NT2/D1 (cell line): ENCODE results near the gene CDK5RAP1.
A peak's percentile ranks its signal among the peaks of the same experiment; 100 is the strongest.

Experiments used
- DNase-seq: peaks from one replicate; pipeline ENCODE4 v3.0.0-alpha.2; 2011; ENCODE audit warnings: low read depth, low spot score
- H3K27me3 ChIP-seq: 2 replicates; pipeline ENCODE4 v1.6.0; 2011; ENCODE audit warnings: mild to moderate bottlenecking; ENCODE audit not compliant: insufficient read length, insufficient read depth
- H3K36me3 ChIP-seq: 2 replicates; pipeline ENCODE4 v1.6.1; 2011; ENCODE audit warnings: mild to moderate bottlenecking, low read length, mixed read lengths; ENCODE audit not compliant: insufficient read depth, insufficient read length
- H3K4me1 ChIP-seq: 2 replicates; pipeline ENCODE4 v1.5.1; 2011; ENCODE audit not compliant: insufficient read depth, insufficient read length
- H3K4me3 ChIP-seq: 2 replicates; pipeline ENCODE4 v1.5.1; 2011; ENCODE audit warnings: low read depth; ENCODE audit not compliant: insufficient read length
- H3K9ac ChIP-seq: 2 replicates; pipeline ENCODE4 v1.6.0; 2011; ENCODE audit warnings: low read depth; ENCODE audit not compliant: insufficient read length
- H3K9me3 ChIP-seq: 2 replicates; pipeline ENCODE4 v1.5.1; 2011; ENCODE audit warnings: mild to moderate bottlenecking, low read length; ENCODE audit not compliant: insufficient read depth
- SUZ12 ChIP-seq: IDR thresholded peaks from 2 replicates; pipeline ENCODE4 v1.6.1; 2011; ENCODE audit not compliant: insufficient read length, insufficient read depth; ENCODE audit errors: extremely low read depth
- YY1 ChIP-seq: IDR thresholded peaks from 2 replicates; pipeline ENCODE4 v1.6.1; 2011; ENCODE audit not compliant: insufficient read length, insufficient read depth
- ZNF274 ChIP-seq: IDR thresholded peaks from 2 replicates; pipeline ENCODE4 v1.6.1; 2011; ENCODE audit warnings: mild to moderate bottlenecking, low read depth, low read length

CDK5RAP1 gene

GRCh38 chr20:33401184-33401920 is at the start of gene CDK5RAP1:
CDK5RAP1 (minus strand) TSS chr20:33401519; CDS start chr20:33397064, 4,455 bp downstream.
- H3K4me1 ChIP-seq = peaks cover 3% of the 10 kb centered on the region
- no peaks in the 10 kb centered on the region for H3K27me3 ChIP-seq
- H3K4me3 ChIP-seq = peak within 1 kb of the TSS; percentile 96
- H3K9me3 ChIP-seq = no peaks in the 10 kb centered on the region
- H3K9ac ChIP-seq = peak within 1 kb of the TSS; percentile 95
- peak; percentile 78 for DNase-seq
- TF ChIP-seq ZNF274 = no peak
- no peak for TF ChIP-seq SUZ12
- TF ChIP-seq YY1 = no peak
- H3K36me3 ChIP-seq = peaks cover 20% of the 10 kb centered on the region

DNA sequence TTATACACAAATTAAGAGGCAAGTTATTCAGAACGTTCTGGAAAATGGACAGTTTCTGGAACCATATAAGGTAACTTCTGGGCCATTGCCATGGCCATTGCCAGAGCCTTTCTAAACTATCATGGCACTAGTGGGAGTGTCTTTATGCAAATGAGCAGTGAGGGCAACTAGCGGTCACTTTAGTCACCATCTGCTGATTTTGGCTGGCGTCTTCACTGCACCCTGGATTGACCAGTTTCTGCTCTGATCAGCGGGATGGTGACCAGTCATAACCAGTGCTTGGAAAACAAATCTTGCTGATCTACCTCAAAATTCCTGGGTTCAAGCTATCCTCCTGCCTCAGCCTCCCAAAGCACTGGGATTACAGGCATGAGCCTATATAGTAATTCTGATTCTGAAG is 49.5 kb upstream of the CDK5RAP1 start:
- H3K4me1 ChIP-seq = no peaks in the 10 kb centered on the region
- no peak overlapping the region for H3K4me3 ChIP-seq
- H3K9ac ChIP-seq = no peak overlapping the region
- no peaks in the 10 kb centered on the region for H3K27me3 ChIP-seq
- DNase-seq = no peak
- H3K9me3 ChIP-seq = no peaks in the 10 kb centered on the region
- no peak for TF ChIP-seq ZNF274
- no peak for TF ChIP-seq YY1
- no peak for TF ChIP-seq SUZ12
- no peaks in the 10 kb centered on the region for H3K36me3 ChIP-seq

GRCh38 chr20:33445881-33446625 is 44.7 kb upstream of the CDK5RAP1 start:
- H3K9me3 ChIP-seq = no peaks in the 10 kb centered on the region
- no peak for DNase-seq
- H3K36me3 ChIP-seq = no peaks in the 10 kb centered on the region
- H3K27me3 ChIP-seq = peaks cover 21% of the 10 kb centered on the region
- peaks cover 7% of the 10 kb centered on the region for H3K4me1 ChIP-seq
- TF ChIP-seq ZNF274 (no peak), SUZ12 (no peak), YY1 (no peak)
- H3K9ac ChIP-seq = no peak overlapping the region
- H3K4me3 ChIP-seq = no peak overlapping the region

DNA sequence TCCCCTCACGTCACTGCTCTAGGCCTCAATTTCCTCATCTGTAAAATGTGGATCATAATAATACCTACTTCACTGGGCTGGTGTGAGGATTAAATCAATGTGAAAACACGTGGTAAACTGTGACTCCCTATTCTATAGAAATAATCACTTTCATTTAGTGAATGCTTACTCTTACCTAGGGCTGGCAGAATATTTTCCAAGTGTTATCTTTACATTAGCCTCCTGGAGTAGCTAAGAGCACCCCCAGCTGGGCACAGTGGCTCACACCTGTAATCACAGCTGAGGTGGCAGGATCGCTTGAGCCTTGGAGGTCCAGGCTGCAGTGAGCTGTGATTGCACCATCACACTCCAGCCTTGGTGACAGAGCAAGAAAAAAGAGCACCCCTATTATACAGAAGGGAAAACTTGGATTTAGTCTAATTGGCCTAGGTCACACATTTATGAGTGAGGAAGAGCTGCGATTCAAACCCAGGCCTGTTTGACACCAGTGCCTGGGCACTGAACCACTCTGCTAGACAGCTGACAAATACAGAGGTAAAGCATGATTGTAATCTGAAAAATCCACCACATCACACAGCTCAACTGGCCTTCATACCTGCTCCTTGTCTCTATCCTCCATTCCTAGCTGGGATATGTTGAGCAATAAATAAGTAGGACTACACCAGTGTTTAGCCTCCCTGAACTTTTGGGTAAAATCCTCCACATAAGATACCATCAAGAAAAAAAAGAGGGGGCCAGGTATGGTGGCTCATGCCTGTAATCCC is 43.7 kb upstream of the CDK5RAP1 start:
- Histone ChIP-seq H3K4me3 (no peak overlapping the region), H3K4me1 (peaks cover 7% of the 10 kb centered on the region), H3K9ac (no peak overlapping the region), H3K9me3 (no peaks in the 10 kb centered on the region), H3K27me3 (peaks cover 21% of the 10 kb centered on the region), H3K36me3 (no peaks in the 10 kb centered on the region)
- DNase-seq = no peak
- TF ChIP-seq YY1 = no peak
- no peak for TF ChIP-seq SUZ12
- TF ChIP-seq ZNF274 = no peak

DNA sequence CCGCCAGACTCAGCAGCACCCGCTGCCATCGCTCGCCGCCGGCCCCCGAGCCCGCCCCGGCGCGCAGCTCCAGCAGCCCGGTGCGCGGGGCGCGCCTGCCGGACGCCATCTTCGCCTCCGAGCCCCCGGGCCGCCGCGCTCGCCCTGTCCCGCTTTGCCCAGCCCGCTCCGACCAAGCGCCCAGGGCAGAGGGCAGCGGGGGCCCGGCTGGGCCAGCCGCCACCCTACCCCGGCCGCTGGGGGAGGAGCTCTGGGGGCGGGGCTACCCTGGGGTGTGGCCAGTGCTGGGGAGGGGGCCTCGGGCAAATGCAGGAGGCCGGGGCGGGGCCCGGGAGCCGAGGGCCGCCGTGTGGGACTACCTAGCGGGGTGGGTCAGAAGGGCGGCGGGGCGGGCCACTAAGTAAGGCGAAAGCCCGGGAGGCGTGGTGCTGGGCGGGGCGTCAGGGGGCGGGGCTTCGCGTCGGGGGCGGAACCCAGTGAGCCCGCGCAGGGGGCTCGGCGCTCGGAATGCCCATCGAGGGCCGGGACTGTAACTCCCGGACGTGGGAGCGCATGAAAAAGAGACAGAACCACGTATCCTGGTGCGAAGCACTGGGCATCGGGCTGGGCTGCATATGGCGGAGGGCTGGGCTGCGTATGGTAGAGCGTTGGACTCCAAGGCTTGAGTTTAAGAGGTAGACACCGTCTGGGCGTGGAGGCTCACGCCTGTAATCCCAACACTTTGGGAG is 42.4 kb upstream of the CDK5RAP1 start, which contains the start of gene SNTA1:
Gene SNTA1, minus strand, starts transcription at position 252 of the 728 bp plus-strand sequence. Its CDS starts 143 bp downstream, at position 109.
- peak within 1 kb of the TSS; percentile 64 for H3K9ac ChIP-seq
- peak; percentile 65 for DNase-seq
- H3K27me3 ChIP-seq = peaks cover 21% of the 10 kb centered on the region
- peaks cover 7% of the 10 kb centered on the region for H3K4me1 ChIP-seq
- TF ChIP-seq ZNF274 (no peak), YY1 (no peak), SUZ12 (no peak)
- peak within 1 kb of the TSS; percentile 55 for H3K4me3 ChIP-seq
- H3K9me3 ChIP-seq = no peaks in the 10 kb centered on the region
- H3K36me3 ChIP-seq = no peaks in the 10 kb centered on the region

DNA sequence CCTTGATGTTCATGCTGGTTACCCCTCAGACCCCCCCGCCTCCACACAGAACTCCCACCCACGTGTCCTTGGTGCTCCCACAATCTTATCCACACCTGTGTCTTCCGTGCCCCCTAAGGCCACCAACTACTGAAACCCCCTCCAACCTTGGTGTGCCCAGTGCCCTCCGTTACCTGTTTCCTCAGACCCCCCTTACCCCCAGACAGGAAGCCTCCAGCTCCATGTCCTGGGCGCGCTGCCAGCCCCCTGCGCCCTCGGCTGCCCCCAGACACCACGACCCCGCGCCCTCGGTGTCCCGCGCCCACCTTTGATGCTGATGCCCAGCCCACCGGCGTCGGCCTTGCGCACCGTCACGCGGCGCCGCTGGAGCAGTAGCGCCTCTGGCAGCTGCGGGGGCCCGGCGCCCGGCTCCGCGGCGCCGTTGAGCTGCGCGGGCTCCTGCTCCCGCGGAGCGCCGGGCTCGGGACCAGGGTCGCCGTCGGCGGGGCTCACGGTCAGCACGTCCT is 41.7 kb upstream of the CDK5RAP1 start:
- Histone ChIP-seq H3K4me3 (peak overlapping the region; percentile 55), H3K9me3 (no peaks in the 10 kb centered on the region), H3K36me3 (no peaks in the 10 kb centered on the region), H3K9ac (peak overlapping the region; percentile 64), H3K4me1 (peaks cover 7% of the 10 kb centered on the region), H3K27me3 (peaks cover 21% of the 10 kb centered on the region)
- no peak for DNase-seq
- TF ChIP-seq SUZ12 (no peak), ZNF274 (no peak), YY1 (no peak)
